Adrenal gland (tissue), 5 donors: ENCODE results near the gene GRB10.

Experiments
- CTCF ChIP-seq, 6 experiments: fragments of 450-650 bp in 4 of 6; fragments of 200-600 bp in 2 of 6; sonication (generic) in 1 of 6; IDR thresholded peaks; 1 replicate in 5 of 6; 2 replicates in 1 of 6; pipeline versions ENCODE4 v1.5.1 to v1.8.0; 2016 to 2021; ENCODE audit warnings: antibody characterized with exemption in 6 of 6, mild to moderate bottlenecking in 2 of 6, moderate library complexity in 1 of 6
- POLR2A ChIP-seq, 2 donors: fragments of 450-650 bp; IDR thresholded peaks; one replicate each; pipeline ENCODE4 v1.6.1; 2017; ENCODE audit warnings: antibody characterized with exemption in 2 of 2, mild to moderate bottlenecking in 2 of 2, moderate library complexity in 1 of 2
- donor health status: DM: no; HTN: no; CAD: no.

DNA sequence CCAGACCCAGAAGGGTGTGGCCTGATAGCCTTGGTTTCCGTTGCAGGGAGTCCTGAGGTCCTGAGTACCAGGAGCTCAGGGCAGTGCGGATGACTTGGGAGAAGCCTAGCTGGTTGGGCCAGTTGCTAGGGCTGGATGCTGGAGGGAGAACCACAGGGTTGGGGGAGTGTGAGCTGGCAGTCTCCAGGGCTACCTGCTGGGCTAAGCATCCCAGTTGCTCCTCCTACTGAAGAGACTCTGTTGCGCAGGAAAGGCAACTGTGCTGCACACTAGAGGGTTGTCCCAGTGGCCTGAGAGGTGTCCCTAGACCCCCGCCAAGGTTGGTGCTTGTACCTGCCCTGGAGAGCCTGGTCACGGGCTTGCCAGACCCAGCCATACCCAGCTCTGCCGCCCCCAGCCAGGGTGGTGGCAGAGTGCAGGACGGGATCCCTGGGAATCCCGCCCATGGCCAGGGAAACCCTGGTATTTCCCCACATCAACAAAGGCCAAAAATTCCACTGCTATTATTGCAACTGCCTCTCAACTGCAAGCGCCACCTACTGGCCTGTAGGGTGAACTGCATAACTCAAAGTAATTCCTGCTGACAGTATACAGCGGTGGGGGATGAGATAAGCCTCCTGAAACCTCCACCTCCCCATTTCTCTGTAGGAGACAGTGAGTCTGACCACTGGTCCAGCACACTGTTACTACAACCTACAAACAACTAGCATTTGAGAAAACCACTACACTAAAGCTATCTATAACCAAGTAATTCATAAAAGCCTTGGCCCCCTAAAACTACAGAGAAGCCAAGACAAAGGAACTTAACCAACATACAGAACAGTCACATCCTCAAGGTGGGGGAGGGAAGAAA is 149.9 kb downstream of the GRB10 start:
- TF ChIP-seq CTCF (IDR thresholded peaks at IDR 0.05), result peak; percentile 60 to 82 (median 74)
- TF ChIP-seq POLR2A (IDR thresholded peaks at IDR 0.05), result no peak
